HFFc6 (cell line): ENCODE results near the gene CTNNA3. TPM values are rescaled to one million over a fixed set of nuclear protein-coding genes. Genes with fewer than 3 reads are reported as not detected.

Source experiments
- DNase-seq: peaks from one replicate; pipeline ENCODE4 v3.0.0-alpha.2; 2018
- H3K27ac Mint-ChIP-seq: 2 replicates; pipeline ENCODE4 v1.8.0; 2020; ENCODE audit warnings: mild to moderate bottlenecking, mixed read lengths
- H3K27me3 Mint-ChIP-seq: 2 replicates; pipeline ENCODE4 v1.8.0; 2021; ENCODE audit warnings: mild to moderate bottlenecking, moderate library complexity, mixed read lengths; ENCODE audit not compliant: insufficient read depth
- H3K36me3 Mint-ChIP-seq: 2 replicates; pipeline ENCODE4 v1.8.0; 2021; ENCODE audit warnings: low read depth, mixed read lengths
- H3K4me1 Mint-ChIP-seq: 2 replicates; pipeline ENCODE4 v1.8.0; 2020; ENCODE audit warnings: low read depth, mixed read lengths
- H3K4me3 Mint-ChIP-seq: 2 replicates; pipeline ENCODE4 v1.8.0; 2020; ENCODE audit warnings: mild to moderate bottlenecking, moderate library complexity, mixed read lengths
- H3K9me3 Mint-ChIP-seq: 2 replicates; pipeline ENCODE4 v1.8.0; 2020; ENCODE audit warnings: mild to moderate bottlenecking, mixed read lengths
- total RNA-seq, 6 experiments: library from RNA; stranded (reverse); fragmentation: NEBNext Ultra II Directional; extraction: Animal tissue kit (Norgen Biotek cat#: 25700); gene quantifications; 2 replicates in 1 of 6; 3 replicates in 5 of 6; pipeline ENCODE4 v1.2.3, GENCODE V29; 2021
- TF ChIP-seq, protein P1 (sequence below): fragments of 200-600 bp; sonication (generic); IDR thresholded peaks from 2 replicates; pipeline ENCODE4 v1.5.0; 2021; ENCODE audit warnings: antibody characterized with exemption, mild to moderate bottlenecking

CTNNA3 gene
- total RNA-seq, 6 experiments from 2014 or later: not detected

DNA sequence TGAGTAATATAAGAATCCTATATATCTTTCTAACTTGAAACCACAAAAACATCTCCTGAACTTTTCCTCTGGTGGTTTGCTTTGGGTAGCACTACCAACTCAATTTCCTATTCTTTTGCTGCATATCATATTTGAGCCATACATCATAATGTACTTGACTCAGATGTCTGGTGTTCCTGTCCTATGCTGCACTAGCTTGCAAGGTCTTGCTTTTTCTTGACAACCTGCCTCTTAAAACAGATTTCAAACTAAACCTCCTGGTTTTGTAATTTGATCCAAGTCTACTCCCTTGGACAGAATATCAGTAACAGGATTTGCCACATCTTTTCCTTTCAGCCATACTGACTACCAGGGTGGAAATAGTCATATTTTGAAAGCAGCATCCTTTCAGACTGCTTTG lies 1290.4 kb downstream of the CTNNA3 start:
- Mint-ChIP-seq H3K27me3 (no peaks in the 10 kb centered on the region), H3K9me3 (peaks cover 37% of the 10 kb centered on the region), H3K4me3 (no peak overlapping the region), H3K36me3 (no peaks in the 10 kb centered on the region), H3K4me1 (no peaks in the 10 kb centered on the region), H3K27ac (no peak overlapping the region)
- TF ChIP-seq, protein P1, sequence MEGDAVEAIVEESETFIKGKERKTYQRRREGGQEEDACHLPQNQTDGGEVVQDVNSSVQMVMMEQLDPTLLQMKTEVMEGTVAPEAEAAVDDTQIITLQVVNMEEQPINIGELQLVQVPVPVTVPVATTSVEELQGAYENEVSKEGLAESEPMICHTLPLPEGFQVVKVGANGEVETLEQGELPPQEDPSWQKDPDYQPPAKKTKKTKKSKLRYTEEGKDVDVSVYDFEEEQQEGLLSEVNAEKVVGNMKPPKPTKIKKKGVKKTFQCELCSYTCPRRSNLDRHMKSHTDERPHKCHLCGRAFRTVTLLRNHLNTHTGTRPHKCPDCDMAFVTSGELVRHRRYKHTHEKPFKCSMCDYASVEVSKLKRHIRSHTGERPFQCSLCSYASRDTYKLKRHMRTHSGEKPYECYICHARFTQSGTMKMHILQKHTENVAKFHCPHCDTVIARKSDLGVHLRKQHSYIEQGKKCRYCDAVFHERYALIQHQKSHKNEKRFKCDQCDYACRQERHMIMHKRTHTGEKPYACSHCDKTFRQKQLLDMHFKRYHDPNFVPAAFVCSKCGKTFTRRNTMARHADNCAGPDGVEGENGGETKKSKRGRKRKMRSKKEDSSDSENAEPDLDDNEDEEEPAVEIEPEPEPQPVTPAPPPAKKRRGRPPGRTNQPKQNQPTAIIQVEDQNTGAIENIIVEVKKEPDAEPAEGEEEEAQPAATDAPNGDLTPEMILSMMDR: no peak
- DNase-seq: no peak

DNA sequence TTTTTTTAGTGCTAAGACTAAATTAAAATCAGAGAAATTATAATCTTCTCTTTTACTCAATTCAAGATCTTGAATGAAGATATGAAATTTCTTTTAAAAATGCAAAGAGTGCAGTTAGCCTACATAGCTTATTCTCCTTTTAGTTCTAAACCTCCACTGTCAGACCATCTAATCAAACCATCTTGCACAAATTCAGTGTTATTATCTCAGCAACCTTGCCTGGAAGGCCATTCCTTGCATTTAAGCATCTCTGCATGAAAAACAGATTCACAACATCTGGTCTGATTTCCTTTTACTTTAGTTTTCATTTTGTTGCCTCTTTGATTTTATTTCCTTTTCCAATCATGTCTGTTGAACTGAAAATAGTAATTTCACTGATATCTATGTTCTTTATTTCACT lies 1297.3 kb downstream of the CTNNA3 start:
- DNase-seq: no peak
- Mint-ChIP-seq H3K4me3 (no peak overlapping the region), H3K36me3 (no peaks in the 10 kb centered on the region), H3K27ac (no peak overlapping the region), H3K9me3 (peaks cover 18% of the 10 kb centered on the region), H3K4me1 (no peaks in the 10 kb centered on the region), H3K27me3 (no peaks in the 10 kb centered on the region)
- TF ChIP-seq, protein P1: no peak

DNA sequence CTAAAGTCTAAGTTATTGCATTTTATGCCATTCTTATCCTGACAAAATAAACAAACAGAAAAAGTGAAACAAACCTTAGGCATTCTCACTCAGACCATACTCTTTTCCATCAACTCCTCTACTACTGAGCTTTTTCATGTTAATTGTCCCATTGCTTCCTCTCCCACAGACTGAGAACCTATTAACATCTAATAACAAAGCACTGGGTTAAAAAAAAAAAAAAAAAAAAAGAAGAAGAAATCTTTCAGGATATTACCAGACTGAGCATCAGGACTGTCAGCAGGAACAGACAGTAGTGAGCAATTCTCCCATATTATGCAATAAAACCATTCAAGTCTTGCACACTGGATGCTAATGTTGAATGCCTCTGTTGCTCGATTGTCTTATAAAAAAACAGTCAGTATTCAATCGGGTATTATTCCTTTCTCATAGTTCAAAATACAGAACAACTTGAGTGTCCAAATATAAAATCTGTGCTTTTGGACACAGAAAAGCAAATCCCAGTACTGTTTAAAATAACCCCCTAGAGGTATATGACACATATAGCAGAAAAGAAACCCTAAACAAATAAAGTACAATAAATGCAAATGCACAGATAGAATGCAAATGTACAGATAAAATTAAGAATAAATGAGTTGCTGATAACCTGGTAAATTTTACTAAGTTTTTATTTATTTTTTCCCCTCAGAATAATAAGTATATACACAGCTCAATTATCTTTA lies 1301.5 kb downstream of the CTNNA3 start:
- Mint-ChIP-seq H3K4me3 (no peak overlapping the region), H3K27ac (no peak overlapping the region), H3K4me1 (no peaks in the 10 kb centered on the region), H3K9me3 (0 out of 2 replicates have a peak, but pooled peaks cover 7% of the 10 kb centered on the region), H3K36me3 (no peaks in the 10 kb centered on the region), H3K27me3 (no peaks in the 10 kb centered on the region)
- no peak for DNase-seq
- TF ChIP-seq, protein P1: no peak

DNA sequence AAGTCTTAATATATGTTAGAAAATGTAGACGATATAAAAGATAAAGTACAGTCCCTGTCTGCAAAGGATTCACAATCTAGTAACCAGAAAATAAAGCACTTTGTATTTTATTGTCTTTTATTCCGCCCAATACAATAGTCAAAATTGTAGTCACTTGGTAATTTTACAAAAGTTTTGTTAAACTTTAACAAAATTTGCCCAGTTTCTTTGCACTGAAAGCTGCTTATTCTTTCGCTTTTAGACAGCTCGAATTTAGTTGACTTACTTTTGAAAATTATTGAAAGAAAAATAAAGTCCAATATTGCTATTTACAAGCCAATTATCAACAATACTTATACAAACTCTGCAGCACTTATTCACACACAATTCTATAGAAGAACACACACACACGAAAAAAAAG lies 1305.1 kb downstream of the CTNNA3 start:
- Mint-ChIP-seq H3K36me3 (no peaks in the 10 kb centered on the region), H3K9me3 (peaks cover 24% of the 10 kb centered on the region), H3K4me3 (no peak overlapping the region), H3K27ac (no peak overlapping the region), H3K27me3 (no peaks in the 10 kb centered on the region), H3K4me1 (no peaks in the 10 kb centered on the region)
- TF ChIP-seq, protein P1: no peak
- DNase-seq: no peak

DNA sequence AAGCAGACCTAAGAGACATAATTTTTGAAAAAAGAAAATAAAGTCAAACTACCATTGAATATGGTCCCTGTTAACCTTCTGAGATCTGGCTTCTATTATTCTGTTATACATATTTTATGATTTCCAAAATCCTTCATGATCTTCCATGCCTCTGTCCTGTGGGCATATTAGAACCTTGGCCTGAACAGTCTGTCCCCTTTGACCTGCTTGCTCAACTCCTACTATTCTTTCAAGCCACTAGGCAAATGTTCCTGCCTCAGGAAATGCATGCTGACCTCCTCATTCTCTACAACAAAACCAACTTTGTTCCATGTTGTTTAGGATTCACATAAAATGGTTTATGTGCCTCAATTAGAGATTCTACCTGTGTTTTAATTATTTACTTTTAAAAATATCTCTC lies 1315.0 kb downstream of the CTNNA3 start:
- peaks cover 33% of the 10 kb centered on the region for H3K9me3 Mint-ChIP-seq
- H3K27ac Mint-ChIP-seq: no peak overlapping the region
- TF ChIP-seq, protein P1: no peak
- no peaks in the 10 kb centered on the region for H3K27me3 Mint-ChIP-seq
- H3K36me3 Mint-ChIP-seq: no peaks in the 10 kb centered on the region
- no peaks in the 10 kb centered on the region for H3K4me1 Mint-ChIP-seq
- H3K4me3 Mint-ChIP-seq: no peak overlapping the region
- no peak for DNase-seq
